GM19455 (cell line): ENCODE results near the gene SLC38A11.
"Not testable (repeated sequence)": the region's sequence is repeated elsewhere in the genome, so short reads cannot be mapped to it uniquely, and the experiment has no call there.

ENCODE experiments used
- ATAC-seq: cut with Tn5 transposase; IDR thresholded peaks from one replicate; pipeline ENCODE4 v1.9.1; 2021; ENCODE audit not compliant: unreplicated experiment

The SLC38A11 gene, protein sequence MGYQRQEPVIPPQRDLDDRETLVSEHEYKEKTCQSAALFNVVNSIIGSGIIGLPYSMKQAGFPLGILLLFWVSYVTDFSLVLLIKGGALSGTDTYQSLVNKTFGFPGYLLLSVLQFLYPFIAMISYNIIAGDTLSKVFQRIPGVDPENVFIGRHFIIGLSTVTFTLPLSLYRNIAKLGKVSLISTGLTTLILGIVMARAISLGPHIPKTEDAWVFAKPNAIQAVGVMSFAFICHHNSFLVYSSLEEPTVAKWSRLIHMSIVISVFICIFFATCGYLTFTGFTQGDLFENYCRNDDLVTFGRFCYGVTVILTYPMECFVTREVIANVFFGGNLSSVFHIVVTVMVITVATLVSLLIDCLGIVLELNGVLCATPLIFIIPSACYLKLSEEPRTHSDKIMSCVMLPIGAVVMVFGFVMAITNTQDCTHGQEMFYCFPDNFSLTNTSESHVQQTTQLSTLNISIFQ

DNA sequence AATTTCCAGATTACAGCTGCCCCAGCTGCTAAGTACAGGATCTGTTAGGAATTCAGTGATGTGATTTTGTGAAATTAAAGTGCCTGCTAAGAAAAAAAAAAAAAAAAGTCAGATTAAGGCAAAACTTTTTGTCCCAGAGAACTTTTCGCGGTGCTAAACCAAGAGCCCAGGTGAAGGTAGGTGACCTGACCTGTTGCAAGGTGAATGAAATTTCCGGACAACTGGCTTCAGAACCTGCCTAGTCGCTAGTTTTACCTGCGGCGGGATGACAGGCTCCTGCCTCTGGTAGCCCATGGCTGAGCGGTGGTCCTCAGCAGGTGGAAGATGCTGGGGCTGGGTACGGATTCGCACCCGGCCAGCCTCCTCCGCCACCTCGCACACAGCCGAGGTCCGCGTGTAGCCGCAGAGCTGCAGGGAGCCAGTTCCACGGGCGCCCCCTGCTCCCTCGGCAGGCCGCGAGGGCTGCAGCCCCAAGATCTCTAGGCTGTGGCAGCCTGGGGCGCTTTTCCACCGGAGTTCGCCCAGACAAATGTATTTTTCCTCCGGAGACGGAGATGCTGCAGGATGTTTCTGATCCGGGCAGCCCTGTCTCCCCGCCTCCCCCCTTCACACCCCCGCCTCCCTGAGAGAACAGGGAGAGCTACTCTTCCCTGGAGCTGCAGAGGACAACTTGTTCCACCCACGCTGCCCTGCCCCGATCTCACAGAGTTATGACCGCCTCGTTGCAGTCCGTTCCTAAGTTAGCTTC is at the start of gene SLC38A11:
Gene SLC38A11 (minus strand): TSS at position 572 of the 748 bp plus-strand sequence. CDS start 278 bp downstream, at position 294.
- ATAC-seq: no peak

DNA sequence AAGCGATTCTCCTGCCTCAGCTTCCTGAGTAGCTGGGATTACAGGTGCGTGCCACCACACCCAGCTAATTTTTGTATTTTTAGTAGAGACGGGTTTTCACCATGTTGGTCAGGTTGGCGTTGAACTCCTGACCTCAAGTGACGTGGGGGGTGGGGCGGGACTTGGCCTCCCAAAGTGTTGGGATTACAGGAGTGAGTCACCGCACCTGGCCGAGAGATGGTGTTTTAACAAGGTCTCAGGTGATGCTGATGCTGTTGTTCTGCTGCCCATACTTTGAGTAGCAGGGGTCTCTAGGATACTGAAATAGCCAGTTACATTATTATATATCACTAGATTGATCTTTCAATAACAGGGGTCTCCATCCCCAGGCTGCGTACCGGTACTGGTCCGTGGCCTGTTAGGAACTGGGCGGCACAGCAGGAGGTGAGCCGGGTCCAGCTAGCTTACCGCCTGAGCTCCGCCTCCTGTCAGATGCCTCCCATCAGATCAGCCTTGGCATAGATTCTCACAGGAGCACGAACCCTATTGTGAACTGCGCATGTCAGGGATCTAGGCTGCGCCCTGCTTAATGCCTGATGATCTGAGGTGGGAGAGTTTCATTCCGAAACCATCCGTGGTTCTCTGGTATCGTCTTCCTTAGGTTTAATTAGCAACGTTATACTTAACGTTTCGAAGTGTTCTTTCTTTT is 48.3 kb upstream of the SLC38A11 start:
- ATAC-seq: no peak

DNA sequence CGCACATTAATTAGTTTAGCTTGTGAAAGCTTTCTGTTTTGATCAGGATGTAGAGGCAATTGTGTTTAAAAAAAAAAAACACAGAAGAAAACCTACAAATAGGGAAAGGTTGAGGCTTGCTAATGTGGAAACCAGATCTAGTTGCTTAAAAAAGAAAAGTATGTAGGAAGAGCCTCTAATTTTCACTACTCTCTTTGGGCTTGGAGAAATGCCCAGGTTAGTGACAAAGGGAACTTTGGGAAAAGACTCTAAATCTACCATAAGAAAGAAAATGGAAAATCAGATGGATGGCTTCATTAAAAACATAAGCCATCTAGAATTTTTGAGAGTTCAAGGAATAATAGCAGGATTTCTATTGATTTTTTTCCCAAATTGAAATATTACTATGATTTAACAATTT is 47.3 kb upstream of the SLC38A11 start:
- ATAC-seq: no peak

DNA sequence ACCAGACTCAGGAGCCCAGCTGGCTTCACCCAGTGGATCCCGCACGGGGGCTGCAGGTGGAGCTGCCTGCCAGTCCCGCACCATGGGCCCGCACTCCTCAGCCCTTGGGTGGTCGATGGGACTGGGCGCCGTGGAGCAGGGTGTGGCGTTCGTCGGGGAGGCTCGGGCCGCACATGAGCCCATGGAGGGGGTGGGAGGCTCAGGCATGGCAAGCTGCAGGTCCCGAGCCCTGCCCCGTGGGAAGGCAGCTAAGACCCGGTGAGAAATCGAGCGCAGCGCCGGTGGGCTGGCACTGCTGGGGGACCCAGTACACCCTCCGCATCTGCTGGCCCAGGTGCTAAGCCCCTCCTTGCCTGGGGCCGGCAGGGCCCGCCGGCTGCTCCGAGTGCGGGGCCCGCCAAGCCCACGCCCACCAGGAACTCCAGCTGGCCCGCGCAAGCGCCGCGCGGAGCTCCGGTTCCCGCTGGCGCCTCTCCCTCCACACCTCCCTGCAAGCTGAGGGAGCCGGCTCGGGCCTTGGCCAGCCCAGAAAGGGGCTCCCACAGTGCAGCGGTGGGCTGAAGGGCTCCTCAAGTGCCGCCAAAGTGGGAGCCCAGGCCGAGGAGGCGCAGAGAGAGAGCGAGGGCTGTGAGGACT is 39.5 kb upstream of the SLC38A11 start:
- ATAC-seq: not testable (repeated sequence)

DNA sequence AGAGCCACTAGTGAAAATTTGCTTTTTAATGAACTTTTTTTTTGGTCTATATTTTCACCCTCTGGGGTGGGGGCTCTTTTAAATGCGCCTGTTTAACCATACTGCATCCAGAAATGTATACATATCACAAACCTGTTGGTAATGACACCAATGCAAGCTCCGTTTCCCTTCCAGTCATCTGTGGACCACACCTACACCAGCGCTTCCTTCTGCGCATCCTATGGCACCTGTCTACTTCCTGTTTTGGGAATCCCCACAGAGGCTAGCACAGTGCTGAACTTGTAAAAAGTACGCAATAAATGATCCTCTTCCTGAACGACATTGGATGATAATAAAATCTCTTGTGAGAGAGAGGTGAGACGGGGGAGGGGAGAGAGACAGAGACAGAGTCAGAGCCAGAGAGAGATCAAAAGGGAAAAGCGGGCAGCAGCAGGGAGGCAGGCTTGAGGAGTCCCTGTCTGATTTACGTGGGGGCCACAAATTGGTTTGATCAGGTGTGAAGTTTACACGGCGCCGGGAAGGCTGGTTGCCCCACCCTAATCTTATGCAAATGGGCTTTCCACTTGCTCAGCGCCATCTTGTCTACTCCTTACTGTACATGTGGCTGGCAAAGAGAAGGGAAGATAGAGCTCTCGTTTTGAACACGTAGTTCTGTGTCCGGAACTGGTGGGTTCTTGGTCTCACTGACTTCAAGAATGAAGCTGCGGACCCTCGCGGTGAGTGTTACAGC is 38.1 kb upstream of the SLC38A11 start:
- ATAC-seq: no peak

DNA sequence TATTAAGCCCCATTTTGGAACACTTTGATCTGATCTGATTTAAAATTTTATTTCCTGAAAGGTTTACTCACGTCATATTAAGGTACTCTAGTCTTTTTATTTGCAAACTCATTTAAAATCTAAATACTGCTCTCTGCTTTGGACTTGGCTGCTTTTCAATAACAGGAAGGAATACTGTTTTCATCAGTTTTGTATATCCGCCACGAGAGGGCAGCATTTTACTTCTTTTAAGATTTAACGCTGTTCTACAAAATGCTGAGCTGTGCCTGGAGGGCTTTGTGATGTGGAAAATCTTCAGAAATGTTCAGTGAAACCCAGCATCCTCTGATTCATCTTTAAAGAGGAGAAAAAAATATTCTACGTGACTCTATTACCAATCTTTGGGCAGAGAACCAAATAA is 37.5 kb upstream of the SLC38A11 start:
- peak; percentile 66 for ATAC-seq

DNA sequence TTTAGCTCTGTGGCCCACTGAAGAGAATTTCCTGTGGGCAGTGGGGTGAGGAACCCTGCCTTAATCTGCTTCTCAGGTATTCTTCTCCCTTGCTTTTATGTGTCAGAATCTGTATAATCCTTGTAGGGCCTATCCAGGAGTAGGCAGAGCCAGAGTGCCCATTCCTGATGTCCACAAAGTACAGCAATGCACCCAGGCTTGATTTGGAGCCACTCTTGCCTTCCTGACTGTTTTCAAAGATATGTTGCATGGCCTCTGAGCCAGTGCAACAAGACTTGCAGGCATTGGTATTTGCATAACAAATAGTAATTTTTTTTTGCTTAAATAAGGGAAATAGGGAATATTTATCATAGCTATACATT is 36.7 kb upstream of the SLC38A11 start:
- not testable (repeated sequence) for ATAC-seq

DNA sequence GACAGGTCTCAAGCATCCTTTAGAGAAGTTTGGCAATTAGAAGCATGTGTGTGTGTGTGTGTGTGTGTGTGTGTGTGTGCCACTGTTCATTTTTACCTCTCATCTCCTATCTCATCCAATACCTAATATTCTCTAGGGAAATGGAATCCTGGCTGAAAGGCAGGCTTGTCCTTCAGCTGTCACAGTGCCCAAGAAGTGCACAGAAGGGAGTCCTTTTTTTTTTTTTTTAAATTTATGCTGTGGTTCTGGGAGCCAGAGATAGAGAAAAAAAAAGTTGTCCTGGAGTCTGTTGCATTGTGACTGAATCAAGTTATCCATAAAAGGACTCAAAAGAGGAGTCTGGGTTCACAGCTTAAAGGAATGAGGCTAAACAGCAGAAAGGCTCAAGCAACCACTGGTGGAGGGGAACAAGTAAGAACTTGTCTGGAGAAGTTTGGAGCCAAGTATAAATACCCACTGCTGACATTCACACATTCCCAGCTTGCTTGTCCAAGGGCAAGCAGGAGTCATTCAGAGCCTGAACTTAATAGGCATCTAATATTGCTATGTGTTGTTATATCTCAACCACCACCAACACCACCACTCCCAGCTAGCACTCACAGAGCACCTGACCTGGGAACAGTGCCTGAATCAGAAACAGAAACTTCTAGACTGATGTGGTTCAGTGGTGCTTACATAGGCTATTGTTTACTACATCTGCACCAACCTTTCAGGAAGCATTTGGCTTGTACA is 36.2 kb upstream of the SLC38A11 start:
- ATAC-seq: peak; percentile 69

DNA sequence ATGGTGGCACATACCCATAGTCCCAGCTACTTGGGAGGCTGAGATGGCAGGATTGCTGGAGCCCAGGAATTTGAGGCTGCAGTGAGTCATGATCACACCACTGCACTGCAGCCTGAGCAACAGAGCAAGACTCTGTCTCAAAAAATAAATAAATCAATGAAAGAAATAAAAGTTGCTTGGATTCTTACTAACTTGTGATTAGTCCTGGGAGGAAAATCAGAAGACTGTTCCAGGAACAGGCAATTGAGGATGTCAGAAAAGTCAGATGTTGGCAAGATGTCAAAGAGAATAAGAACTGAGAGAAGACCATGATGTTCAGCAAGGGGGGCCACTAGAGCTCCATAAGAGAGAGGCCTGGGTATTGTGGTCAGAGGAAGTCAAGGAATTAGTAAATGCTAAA is 35.6 kb upstream of the SLC38A11 start:
- ATAC-seq: not testable (repeated sequence)

DNA sequence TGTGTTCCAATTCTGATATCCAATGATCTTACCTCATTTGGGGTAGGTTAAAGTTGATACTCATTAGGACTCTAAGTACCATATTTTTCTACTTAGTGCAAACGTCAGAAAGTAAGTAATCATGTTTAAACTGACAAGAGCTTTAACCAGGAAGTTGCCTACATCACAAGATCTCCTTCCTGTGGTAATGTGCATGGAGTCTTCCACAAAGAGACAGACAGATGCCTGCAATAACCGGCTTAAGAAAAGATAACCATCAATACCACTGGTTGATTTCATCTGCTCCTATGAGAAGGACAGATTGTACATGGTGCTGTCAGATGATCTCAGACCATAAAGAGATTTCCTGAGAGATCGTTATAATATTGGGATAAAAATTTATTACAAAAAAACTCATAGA is 33.5 kb upstream of the SLC38A11 start:
- ATAC-seq: not testable (repeated sequence)

DNA sequence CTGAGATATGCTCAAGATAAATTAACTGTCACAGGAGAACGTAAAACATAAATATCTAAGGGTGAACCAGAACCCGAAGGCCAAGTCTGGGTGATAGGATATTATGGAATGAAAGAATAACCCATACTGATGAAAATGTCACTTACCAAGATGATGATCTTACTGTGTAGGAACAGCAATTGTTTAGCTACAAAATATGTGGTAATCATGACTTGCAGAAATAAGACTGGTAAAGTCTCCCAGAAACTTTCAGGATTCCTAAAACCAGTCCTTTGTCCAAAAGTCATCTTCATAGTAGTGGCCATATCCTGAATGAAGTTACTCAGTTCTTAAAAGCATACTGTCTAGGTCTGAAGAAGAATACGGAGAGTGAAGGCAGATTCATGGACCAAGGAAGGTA is 30.7 kb upstream of the SLC38A11 start:
- not testable (repeated sequence) for ATAC-seq

DNA sequence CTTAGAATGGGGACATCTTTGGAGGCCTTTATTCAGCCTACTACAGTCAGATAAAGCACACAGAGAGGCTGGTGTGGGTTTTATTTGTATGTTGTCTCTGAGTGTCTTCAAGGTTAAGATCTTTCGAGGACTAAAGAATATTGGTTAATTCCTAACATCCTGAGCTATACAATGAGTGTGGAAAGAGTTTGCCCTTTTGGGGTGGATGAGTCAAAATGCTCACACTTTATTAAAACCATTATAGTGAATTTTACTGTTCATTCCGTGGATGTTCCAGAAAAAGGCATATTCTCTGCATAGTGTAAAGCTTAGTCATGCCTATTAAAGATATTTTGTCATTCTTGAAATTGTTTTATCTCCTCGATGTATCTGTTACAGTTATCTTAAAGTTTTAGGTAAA is 29.1 kb upstream of the SLC38A11 start:
- ATAC-seq: no peak

DNA sequence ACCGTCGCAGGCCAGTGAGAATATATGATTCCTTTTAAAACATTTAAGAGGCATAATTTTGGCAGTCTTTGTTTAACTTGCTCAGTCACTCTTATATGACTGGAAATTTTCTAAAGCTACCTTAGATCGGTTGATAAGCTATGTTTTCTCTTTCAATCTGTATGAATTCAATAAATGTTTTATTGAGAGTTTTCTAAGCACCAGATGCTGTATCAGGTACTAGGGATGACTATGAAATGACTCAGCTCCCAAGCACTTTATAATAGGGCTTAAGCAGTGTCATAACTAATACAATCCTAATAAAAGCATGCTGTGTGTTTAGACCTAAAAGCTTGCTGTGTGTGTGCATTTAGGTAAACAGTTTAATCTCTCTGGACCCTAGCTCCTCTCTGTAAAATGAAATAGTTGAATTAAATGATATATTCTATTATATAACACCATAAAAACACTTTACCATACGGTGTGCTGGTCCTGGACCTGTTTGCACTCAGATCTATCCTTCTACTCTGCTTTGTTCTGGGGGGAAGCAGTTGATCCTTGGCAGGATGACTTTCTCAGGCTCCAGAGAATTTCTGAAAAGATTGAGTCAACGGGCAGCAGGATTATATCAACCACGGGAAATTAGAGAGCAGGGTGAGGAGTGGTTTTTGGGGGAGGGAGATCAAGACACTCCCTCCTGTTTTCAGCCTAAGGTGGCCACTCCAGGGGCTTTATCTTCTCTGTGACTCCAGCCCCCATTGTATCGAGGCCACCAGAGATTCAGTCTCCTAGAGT is 26.1 kb upstream of the SLC38A11 start:
- no peak for ATAC-seq

DNA sequence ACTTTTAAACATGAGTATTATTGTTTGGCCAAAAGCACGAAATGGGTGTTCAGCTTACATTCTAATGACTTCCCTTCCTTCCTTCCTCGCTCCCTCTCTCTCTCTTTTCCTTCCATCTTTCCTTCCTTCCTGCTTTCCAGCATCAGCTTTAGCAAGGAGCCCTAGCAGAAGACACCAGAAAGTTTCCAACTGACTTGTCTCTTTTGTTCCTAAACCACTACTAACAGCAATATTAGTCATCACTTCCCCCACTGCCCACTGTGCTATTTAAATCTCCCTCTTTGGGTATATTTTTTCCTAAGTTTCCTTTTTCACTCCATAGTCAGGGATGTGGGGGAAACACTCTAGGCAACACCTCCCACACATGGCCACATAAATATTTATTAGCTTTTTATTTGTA is 25.4 kb upstream of the SLC38A11 start:
- ATAC-seq: not testable (repeated sequence)

DNA sequence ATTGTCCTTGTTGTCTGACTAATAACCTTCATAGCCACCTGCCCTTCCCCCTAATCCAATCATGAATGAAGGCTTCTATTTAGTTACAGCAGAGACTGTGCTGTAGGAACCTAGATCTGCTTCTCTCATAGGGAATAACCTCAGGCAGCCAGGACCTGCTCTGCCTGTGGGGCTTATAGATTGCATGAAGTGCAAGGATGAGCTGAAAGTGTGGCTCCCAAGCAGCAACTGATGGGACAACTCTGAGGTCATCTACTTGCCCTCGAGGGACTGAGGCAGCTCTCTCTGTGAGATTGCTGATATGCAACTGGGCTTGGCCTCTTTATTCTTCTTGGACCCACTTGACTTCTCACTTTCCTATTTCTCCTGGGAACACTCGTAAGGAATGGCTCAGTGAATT is 23.8 kb upstream of the SLC38A11 start:
- no peak for ATAC-seq

DNA sequence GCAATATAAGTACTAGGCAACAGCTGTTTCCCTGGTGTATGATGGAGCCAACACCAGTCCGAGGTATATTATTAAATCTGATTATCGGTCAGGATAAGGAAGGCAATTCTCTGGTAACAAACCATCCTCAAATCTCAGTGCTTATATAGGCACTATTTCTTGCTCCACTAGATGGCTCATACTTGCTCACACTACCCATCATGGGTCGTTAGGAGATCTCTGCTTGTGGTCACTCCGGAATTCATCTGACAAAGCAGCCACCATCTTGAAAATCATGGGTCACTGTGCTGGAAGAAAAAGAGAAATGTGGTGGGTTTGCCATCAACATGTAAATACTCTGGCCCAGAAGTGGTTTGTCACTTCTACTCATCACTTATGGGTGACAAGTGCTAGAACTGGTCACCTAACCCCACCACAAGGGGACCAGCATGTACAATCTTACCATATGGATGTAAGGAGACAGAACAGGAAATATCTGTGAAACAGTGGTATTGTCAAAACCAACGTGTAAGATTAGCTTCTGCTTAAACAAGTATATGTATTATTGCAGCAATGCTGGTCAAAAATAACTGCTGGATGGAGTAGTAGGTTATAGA is 21.6 kb upstream of the SLC38A11 start:
- ATAC-seq: not testable (repeated sequence)

DNA sequence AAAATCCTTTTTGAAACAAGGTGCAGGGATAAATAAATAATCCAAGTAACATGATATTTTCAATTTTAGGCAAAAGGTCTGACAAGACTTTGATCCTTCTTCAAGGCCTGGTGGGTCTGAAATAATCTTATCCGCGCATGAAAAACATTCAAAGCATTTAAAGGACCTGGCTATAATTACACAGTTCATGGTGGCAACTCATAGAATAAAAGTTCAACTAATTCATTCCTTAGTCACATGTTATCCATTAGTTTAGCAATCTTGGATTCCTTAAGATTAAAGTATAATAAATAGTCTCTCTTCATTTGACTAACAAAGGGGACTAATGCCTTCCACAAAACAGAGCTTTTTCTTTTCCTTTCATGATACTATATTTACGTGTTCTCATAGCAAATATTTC is 21.0 kb upstream of the SLC38A11 start:
- no peak for ATAC-seq

DNA sequence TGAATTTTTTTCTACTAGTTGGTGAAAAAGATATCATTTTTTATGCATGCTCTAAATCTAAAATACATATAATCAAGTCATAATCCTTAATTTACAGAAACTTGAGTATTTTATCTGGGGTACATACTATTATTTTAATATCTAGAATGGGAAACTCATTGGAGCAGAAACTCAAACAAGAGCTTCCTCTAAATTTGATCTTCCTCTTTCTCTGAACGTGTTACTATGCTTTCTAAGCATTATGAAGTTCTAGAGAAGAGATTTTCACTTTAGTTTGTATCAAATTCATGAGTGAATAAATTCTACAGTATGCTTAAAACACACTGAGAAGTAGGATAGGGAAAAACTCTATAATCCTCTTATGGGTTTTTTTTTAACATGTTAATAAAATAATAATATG is 20.6 kb upstream of the SLC38A11 start:
- ATAC-seq: no peak

DNA sequence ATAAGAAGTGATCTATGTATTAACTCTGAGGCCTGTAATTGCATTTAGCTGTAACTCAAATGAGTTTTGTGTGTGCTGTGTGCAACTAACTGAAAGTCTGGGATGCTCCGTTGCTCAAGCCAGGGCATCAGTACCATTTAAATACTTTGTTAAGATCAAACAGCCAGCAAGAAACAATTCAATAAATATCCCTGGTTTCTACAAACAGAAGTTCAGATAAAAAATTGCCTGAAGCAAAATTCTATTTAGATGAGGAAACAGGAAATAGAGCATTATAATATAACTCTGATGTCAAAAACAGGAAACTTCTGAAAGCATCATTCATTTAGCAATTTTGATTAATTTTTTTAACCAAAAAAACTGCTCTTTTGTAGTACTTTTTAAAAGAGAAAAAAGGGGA is 18.9 kb upstream of the SLC38A11 start:
- ATAC-seq: no peak
